ENCODE measurements around the gene NUMB.

- TF ChIP-seq EP300 (IDR thresholded peaks at IDR 0.05) (no peak), POLR2A (IDR thresholded peaks at IDR 0.05; ENCODE audit: low read depth) (no peak)
- TF ChIP-seq, protein P1, sequence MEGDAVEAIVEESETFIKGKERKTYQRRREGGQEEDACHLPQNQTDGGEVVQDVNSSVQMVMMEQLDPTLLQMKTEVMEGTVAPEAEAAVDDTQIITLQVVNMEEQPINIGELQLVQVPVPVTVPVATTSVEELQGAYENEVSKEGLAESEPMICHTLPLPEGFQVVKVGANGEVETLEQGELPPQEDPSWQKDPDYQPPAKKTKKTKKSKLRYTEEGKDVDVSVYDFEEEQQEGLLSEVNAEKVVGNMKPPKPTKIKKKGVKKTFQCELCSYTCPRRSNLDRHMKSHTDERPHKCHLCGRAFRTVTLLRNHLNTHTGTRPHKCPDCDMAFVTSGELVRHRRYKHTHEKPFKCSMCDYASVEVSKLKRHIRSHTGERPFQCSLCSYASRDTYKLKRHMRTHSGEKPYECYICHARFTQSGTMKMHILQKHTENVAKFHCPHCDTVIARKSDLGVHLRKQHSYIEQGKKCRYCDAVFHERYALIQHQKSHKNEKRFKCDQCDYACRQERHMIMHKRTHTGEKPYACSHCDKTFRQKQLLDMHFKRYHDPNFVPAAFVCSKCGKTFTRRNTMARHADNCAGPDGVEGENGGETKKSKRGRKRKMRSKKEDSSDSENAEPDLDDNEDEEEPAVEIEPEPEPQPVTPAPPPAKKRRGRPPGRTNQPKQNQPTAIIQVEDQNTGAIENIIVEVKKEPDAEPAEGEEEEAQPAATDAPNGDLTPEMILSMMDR (IDR thresholded peaks at IDR 0.05): no peak
Observed at GRCh38 chr14:73424453-73424852, 33.9 kb downstream of the NUMB start.

Data from esophagus muscularis mucosa (tissue), 4 donors.